ENCODE data around the gene GOLGA5. TPM values are rescaled to one million over a fixed set of nuclear protein-coding genes. Genes with fewer than 3 reads are reported as not detected.
"Not testable (repeated sequence)": the region's sequence is repeated elsewhere in the genome, so short reads cannot be mapped to it uniquely, and the experiment has no call there.

The GOLGA5 gene
- total RNA-seq = 10 to 100 TPM; 18.5 to 25.5 (median 21.9) TPM
- polyA plus RNA-seq = 10 to 100 TPM; 18.6 to 27.7 TPM
- long read RNA-seq, donor 1, transcript GOLGA5-201 (13 exons, 2,969 nt) = major isoform, 11 of 18 reads
- long read RNA-seq, donor 1, partial matches to known transcripts = 0 of 18 reads
- long read RNA-seq, donor 1, other reads (novel, unspliced or antisense) = 7 of 18 reads
- long read RNA-seq, donor 2, transcript GOLGA5-201 (13 exons, 2,969 nt) = major isoform, 33 of 46 reads
- long read RNA-seq, donor 2, partial matches to known transcripts = 5 of 46 reads
- long read RNA-seq, donor 2, other reads (novel, unspliced or antisense) = 8 of 46 reads
- long read RNA-seq, donor 3, transcript GOLGA5-201 (13 exons, 2,969 nt) = major isoform, 65 of 83 reads
- long read RNA-seq, donor 3, partial matches to known transcripts = 10 of 83 reads
- long read RNA-seq, donor 3, other reads (novel, unspliced or antisense) = 8 of 83 reads

DNA sequence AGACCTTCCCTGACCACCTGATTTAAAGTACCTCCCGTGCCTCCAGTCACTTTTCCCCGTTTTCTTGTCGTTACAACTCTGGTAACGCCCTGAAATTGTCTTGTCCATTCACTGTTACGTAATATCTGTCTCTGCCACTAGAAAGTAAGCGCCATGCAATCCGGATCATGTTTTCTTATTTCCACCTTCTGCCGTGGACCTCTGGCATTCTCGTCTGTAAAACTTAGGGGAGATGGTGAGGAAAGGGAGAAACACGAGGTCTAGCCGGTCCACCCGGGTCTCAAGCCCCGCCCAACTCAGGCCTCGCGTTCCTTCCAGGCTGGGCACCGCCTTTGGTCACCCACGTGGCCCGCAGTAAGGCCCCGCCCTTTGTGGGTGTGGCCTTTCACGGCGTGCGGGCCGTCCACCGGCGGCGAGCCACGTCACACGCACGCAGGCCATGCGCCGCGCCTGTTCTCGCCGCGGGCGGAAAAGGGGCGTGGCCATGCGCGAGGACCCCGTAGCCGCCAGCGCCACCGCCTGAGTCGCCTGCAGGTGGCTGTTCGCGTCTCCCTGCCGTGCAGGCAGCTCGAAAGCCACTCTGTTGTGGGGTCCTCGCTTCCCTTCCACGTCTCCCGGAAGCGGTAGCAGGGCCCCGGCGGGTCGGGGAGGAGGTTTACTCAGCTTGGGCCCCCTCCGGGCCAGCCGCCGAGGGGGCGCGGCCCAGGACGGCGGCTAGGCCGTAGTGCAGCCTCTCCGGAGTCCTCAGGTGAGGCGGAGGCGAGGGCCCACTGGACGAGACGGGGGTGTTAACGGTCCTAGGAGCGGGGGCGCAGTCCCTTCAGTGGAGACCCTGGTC, at the start of gene GOLGA5:
TSS of gene GOLGA5 (plus strand) at position 597 of the 838 bp plus-strand sequence. CDS start 3,133 bp downstream, outside the sequence.
- 1% methylated on average over 71 of the region's 71 CpGs for WGBS, 2 donors
- ATAC-seq (peak; percentile 98 to 100 (median 99)), DNase-seq (peak; percentile 96 to 98)
- Histone ChIP-seq H3K9me3 (peaks cover 0 to 20% (median 12%) of the 10 kb centered on the region in 11 donors), H3K36me3 (peaks cover 0 to 20% (median 7%) of the 10 kb centered on the region in 9 donors), H3K4me1 (peaks cover 4 to 28% (median 25%) of the 10 kb centered on the region in 9 donors), H3K27ac (peak within 1 kb of the TSS; percentile 64 to 97 (median 88)), H3K4me3 (peak within 1 kb of the TSS; percentile 49 to 99 (median 86)), H3K27me3 (no peaks in the 10 kb centered on the region)
- intact Hi-C loops (cut with DNase I) = loop anchor here in 2 of 10 donors (5.0 kb wide), 1 partner anchor 47 kb away; the partner anchor contains the start of gene LGMN (in 2 of the 2)
- TF ChIP-seq, protein P1, sequence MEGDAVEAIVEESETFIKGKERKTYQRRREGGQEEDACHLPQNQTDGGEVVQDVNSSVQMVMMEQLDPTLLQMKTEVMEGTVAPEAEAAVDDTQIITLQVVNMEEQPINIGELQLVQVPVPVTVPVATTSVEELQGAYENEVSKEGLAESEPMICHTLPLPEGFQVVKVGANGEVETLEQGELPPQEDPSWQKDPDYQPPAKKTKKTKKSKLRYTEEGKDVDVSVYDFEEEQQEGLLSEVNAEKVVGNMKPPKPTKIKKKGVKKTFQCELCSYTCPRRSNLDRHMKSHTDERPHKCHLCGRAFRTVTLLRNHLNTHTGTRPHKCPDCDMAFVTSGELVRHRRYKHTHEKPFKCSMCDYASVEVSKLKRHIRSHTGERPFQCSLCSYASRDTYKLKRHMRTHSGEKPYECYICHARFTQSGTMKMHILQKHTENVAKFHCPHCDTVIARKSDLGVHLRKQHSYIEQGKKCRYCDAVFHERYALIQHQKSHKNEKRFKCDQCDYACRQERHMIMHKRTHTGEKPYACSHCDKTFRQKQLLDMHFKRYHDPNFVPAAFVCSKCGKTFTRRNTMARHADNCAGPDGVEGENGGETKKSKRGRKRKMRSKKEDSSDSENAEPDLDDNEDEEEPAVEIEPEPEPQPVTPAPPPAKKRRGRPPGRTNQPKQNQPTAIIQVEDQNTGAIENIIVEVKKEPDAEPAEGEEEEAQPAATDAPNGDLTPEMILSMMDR (IDR thresholded peaks at IDR 0.05) = peak in 2 of 9 donors; percentile 15 to 20

GRCh38 chr14:92747701-92748258, 46.3 kb upstream of the GOLGA5 start:
- Histone ChIP-seq H3K36me3 (peaks cover 0 to 12% (median 5%) of the 10 kb centered on the region in 9 donors), H3K4me3 (peak overlapping the region; percentile 67 to 95 (median 76)), H3K4me1 (peaks cover 10 to 68% (median 19%) of the 10 kb centered on the region in 9 donors), H3K9me3 (no peaks in the 10 kb centered on the region), H3K27ac (peak overlapping the region; percentile 26 to 92 (median 90)), H3K27me3 (peaks cover 0 to 26% (median 0%) of the 10 kb centered on the region in 7 donors)
- ATAC-seq (peak in 3 of 8 donors; percentile 2 to 4 (median 2)), DNase-seq (no peak)
- intact Hi-C loops (cut with DNase I) = loop anchor here in 3 of 10 donors (5.0 kb wide), 2 partner anchors 35 to 45 kb away; partner anchors contain the start of gene GOLGA5 (in 2 of the 3)
- 2% methylated on average over 16 of the region's 16 CpGs for WGBS, 2 donors
- TF ChIP-seq, protein P1 (IDR thresholded peaks at IDR 0.05) = no peak

DNA sequence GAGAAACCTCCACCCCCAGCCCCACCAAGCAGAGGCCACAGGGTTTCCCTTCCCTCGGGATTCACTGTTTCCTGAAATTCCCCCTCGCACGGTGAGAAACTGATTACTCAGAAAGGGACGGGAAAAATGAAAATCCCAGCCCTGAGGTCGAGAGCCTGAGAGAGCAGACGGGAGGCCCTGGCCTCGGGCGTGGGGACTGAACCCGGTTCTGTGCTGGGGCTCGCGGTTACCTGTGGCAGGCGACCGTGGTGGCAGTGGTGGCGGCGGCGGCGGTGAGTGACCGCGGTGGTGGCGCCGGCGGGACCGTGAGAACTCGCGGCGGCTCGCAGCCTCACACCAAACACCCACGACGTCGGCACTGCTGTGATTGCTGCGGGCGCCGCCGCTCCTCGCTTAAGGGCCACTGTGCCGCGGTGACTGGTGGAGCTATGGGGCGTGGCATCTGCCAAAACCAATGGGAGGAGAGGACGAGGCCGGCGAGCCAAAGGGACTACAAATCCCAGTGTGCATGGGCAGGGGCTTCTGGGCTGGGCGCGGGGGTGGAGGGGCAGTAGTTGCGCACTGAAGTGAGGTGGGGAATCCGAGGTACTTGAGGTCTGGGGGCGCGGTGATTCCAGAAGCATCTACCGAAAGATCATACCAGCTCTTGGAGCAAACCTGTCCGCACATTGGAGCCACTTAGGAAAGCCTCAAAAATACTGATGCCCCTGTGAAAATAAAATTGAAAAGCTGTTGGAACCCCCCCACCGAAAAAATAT, 45.7 kb upstream of the GOLGA5 start, which contains the start of gene LGMN:
TSS of gene LGMN (minus strand) at position 369 of the 758 bp plus-strand sequence. CDS start 15,841 bp downstream, outside the sequence.
- DNase-seq = peak; percentile 96 to 98
- TF ChIP-seq, protein P1 (IDR thresholded peaks at IDR 0.05) = peak in 1 of 9 donors; percentile 6
- ATAC-seq = peak; percentile 97 to 99 (median 98)
- Histone ChIP-seq H3K27ac (peak within 1 kb of the TSS; percentile 26 to 92 (median 90)), H3K36me3 (peaks cover 0 to 5% (median 0%) of the 10 kb centered on the region in 9 donors), H3K27me3 (peaks cover 0 to 26% (median 0%) of the 10 kb centered on the region in 7 donors), H3K9me3 (no peaks in the 10 kb centered on the region), H3K4me1 (peaks cover 10 to 69% (median 19%) of the 10 kb centered on the region in 9 donors), H3K4me3 (peak within 1 kb of the TSS; percentile 67 to 95 (median 76))
- WGBS, 2 donors = 1 to 2% methylated on average over 50 of the region's 50 CpGs
- intact Hi-C loops (cut with DNase I) = loop anchor here in 3 of 10 donors (5.0 kb wide), 2 partner anchors 34 to 44 kb away; partner anchors contain the start of gene GOLGA5 (in 2 of the 3)

DNA sequence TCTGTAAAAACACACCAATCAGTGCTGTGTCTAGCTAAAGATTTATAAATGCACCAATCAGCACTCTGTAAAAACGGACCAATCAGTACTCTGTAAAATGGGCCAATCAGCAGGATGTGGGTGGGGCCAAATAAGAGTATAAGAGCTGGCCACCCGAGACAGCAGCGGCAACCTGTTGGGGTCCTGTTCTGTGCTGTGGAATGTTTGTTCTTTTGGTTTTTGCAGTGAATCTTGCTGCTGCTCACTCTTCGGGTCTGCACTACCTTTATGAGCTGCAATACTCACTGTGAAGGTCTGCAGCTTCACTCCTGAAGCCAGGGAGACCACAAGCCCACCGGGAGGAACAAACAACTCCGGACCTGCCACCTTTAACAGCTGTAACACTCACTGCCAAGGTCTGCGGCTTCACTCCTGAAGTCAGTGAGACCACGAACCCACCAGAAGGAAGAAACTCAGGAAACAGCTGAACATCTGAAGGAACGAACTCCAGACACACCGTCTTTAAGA, 43.8 kb upstream of the GOLGA5 start:
- Histone ChIP-seq H3K27ac (peak overlapping the region in 9 of 10 donors; percentile 50 to 85 (median 76)), H3K27me3 (peaks cover 0 to 26% (median 0%) of the 10 kb centered on the region in 7 donors), H3K4me3 (peak overlapping the region in 2 of 10 donors; percentile 15 to 42), H3K4me1 (peaks cover 10 to 84% (median 19%) of the 10 kb centered on the region in 9 donors)
- intact Hi-C loops (cut with DNase I); DNase-seq; ATAC-seq; H3K9me3 ChIP-seq; H3K36me3 ChIP-seq: not testable (repeated sequence)
- WGBS, 2 donors = 85 to 89% methylated on average over 10 of the region's 10 CpGs

Data from heart right ventricle (tissue), 16 donors.